OCI-LY7 (cell line): ENCODE measurements around the gene SNRPA1. TPM values are rescaled to one million over a fixed set of nuclear protein-coding genes. Genes with fewer than 3 reads are reported as not detected.

ENCODE experiments used
- BruUV-seq: library from RNA; stranded (reverse); fragments of 400-500 nt; replicated peaks from 2 replicates; lab custom pipeline; 2021; lab: Mats Ljungman, UMichigan
- CTCF ChIA-PET: fragments of 300-600 bp; sonication (Branson Sonifier 250); formaldehyde crosslinking; loops from one replicate; lab custom pipeline; 2022; ENCODE audit warnings: antibody characterized with exemption; ENCODE audit not compliant: unreplicated experiment; lab: Charles Lee
- POLR2A ChIA-PET: fragments of 300-600 bp; sonication (Branson Sonifier 250); formaldehyde crosslinking; loops from one replicate; lab custom pipeline; 2022; ENCODE audit warnings: antibody characterized with exemption; lab: Charles Lee
- DNase-seq: peaks from one replicate; pipeline ENCODE4 v3.0.0-alpha.2; 2015; ENCODE audit warnings: low spot score
- H2AFZ ChIP-seq: fragments of 200-600 bp; sonication (generic), shearing (Covaris generic); 2 replicates; pipeline ENCODE4 v1.6.1; 2014; ENCODE audit warnings: mild to moderate bottlenecking, antibody characterized with exemption, low read length, moderate library complexity
- H3K27ac ChIP-seq: fragments of 200-600 bp; sonication (generic); 2 replicates; pipeline ENCODE4 v1.5.1; 2014; ENCODE audit warnings: mixed run types, low read depth, mild to moderate bottlenecking, moderate library complexity, low read length, inconsistent platforms; ENCODE audit not compliant: poor library complexity, severe bottlenecking
- H3K36me3 ChIP-seq: fragments of 200-600 bp; sonication (generic); 2 replicates; pipeline ENCODE4 v1.6.1; 2014; ENCODE audit warnings: mild to moderate bottlenecking, antibody characterized with exemption, low read length, moderate library complexity, mixed read lengths; ENCODE audit not compliant: insufficient read depth
- H3K4me1 ChIP-seq: fragments of 200-600 bp; sonication (generic); 2 replicates; pipeline ENCODE4 v1.5.1; 2014; ENCODE audit warnings: mild to moderate bottlenecking, low read length; ENCODE audit not compliant: insufficient read depth, poor library complexity, severe bottlenecking
- H3K4me2 ChIP-seq: fragments of 200-600 bp; sonication (generic); 2 replicates; pipeline ENCODE4 v1.6.1; 2014; ENCODE audit warnings: mild to moderate bottlenecking, low read length
- H3K4me3 ChIP-seq: fragments of 200-600 bp; sonication (generic); 2 replicates; pipeline ENCODE4 v1.5.1; 2014; ENCODE audit warnings: mild to moderate bottlenecking, low read depth, low read length; ENCODE audit not compliant: poor library complexity, severe bottlenecking
- H3K79me2 ChIP-seq: fragments of 200-600 bp; sonication (generic); 2 replicates; pipeline ENCODE4 v1.6.1; 2016; ENCODE audit warnings: low read depth, mild to moderate bottlenecking, low read length, moderate library complexity, mixed read lengths; ENCODE audit not compliant: insufficient read depth
- H3K9me2 ChIP-seq: fragments of 200-600 bp; sonication (generic); 2 replicates; pipeline ENCODE4 v1.6.1; 2016; ENCODE audit warnings: mild to moderate bottlenecking, low read length, mixed read lengths; ENCODE audit not compliant: insufficient read depth
- H3K9me3 ChIP-seq: fragments of 200-600 bp; sonication (generic); 2 replicates; pipeline ENCODE4 v1.6.1; 2014; ENCODE audit warnings: mild to moderate bottlenecking, mixed run types, low read length, mixed read lengths
- H4K20me1 ChIP-seq: fragments of 200-600 bp; sonication (generic); 2 replicates; pipeline ENCODE4 v1.6.1; 2014; ENCODE audit warnings: mild to moderate bottlenecking, antibody characterized with exemption, low read length, moderate library complexity, mixed read lengths; ENCODE audit not compliant: insufficient read depth
- CTCF ChIP-seq: fragments of 200-600 bp; sonication (generic); conservative IDR thresholded peaks from 2 replicates; pipeline ENCODE4 v1.5.1; 2014; ENCODE audit warnings: mild to moderate bottlenecking, antibody characterized with exemption, low read length, moderate library complexity, mixed read lengths
- EZH2phosphoT487 ChIP-seq: fragments of 200-600 bp; sonication (generic); IDR thresholded peaks from 2 replicates; pipeline ENCODE4 v1.6.1; 2018; ENCODE audit warnings: low read depth, borderline replicate concordance, mild to moderate bottlenecking, mixed run types, antibody characterized with exemption, low read length, moderate library complexity, mixed read lengths
- intact Hi-C: fragments of 100-400 bp; cut with micrococcal nuclease; formaldehyde crosslinking; loops from one replicate; pipeline ENCODE4 v1.10.0; 2022; ENCODE audit not compliant: unreplicated experiment
- total RNA-seq, 2 experiments: library from RNA; depleted of rRNA in 1 of 2; stranded (reverse); fragments of >200 nt in 1 of 2; shearing (Covaris generic) in 1 of 2; gene quantifications; 2 replicates each; pipeline ENCODE4 v1.2.3, GENCODE V29; 2014 to 2022

Gene SNRPA1
- total RNA-seq, 2 experiments from 2014 or later = 54.3 to 176 TPM

GRCh38 chr15:101256757-101257156, 38.3 kb downstream of the SNRPA1 start:
- POLR2A ChIA-PET = no interaction called here
- intact Hi-C loops = no loop called here
- Histone ChIP-seq H3K27ac (no peak overlapping the region), H3K9me2 (no peaks in the 10 kb centered on the region), H3K36me3 (no peaks in the 10 kb centered on the region), H3K4me1 (no peaks in the 10 kb centered on the region), H3K9me3 (no peaks in the 10 kb centered on the region), H3K79me2 (no peaks in the 10 kb centered on the region), H2AFZ (no peak overlapping the region), H4K20me1 (no peaks in the 10 kb centered on the region), H3K4me3 (no peak overlapping the region), H3K4me2 (no peak overlapping the region)
- CTCF ChIA-PET = no interaction called here
- no TSS peak for BruUV-seq
- TF ChIP-seq EZH2phosphoT487 = no peak
- peak; percentile 83 for TF ChIP-seq CTCF
- peak; percentile 34 for DNase-seq

GRCh38 chr15:101255615-101256241, 39.3 kb downstream of the SNRPA1 start:
- Histone ChIP-seq H2AFZ (no peak overlapping the region), H3K4me1 (peaks cover 2% of the 10 kb centered on the region), H3K79me2 (no peaks in the 10 kb centered on the region), H3K4me2 (no peak overlapping the region), H3K9me2 (no peaks in the 10 kb centered on the region), H3K4me3 (no peak overlapping the region), H3K9me3 (no peaks in the 10 kb centered on the region), H3K27ac (no peak overlapping the region), H4K20me1 (peaks cover under 1% of the 10 kb centered on the region; the same call in 1 of the 2 replicates), H3K36me3 (no peaks in the 10 kb centered on the region)
- no peak for TF ChIP-seq EZH2phosphoT487
- no peak for TF ChIP-seq CTCF
- no TSS peak for BruUV-seq
- CTCF ChIA-PET = no interaction called here
- POLR2A ChIA-PET = interaction anchor here (0.6 to 0.7 kb wide), 2 partner anchors 10 to 409 kb away, joined by 3 read pairs; no protein-coding TSS in a partner anchor
- DNase-seq = no peak
- intact Hi-C loops = no loop called here

GRCh38 chr15:101255051-101255395, 40.0 kb downstream of the SNRPA1 start:
- ChIA-PET CTCF (no interaction called here), POLR2A (interaction anchor here (0.6 kb wide), 1 partner anchor 110 kb away, joined by 4 read pairs; no protein-coding TSS in a partner anchor)
- Histone ChIP-seq H3K9me3 (no peaks in the 10 kb centered on the region), H3K9me2 (no peaks in the 10 kb centered on the region), H3K4me3 (no peak overlapping the region), H3K79me2 (no peaks in the 10 kb centered on the region), H2AFZ (no peak overlapping the region), H3K4me1 (peaks cover 6% of the 10 kb centered on the region), H3K27ac (no peak overlapping the region), H4K20me1 (peaks cover 8% of the 10 kb centered on the region), H3K4me2 (no peak overlapping the region), H3K36me3 (no peaks in the 10 kb centered on the region)
- intact Hi-C loops = no loop called here
- no peak for TF ChIP-seq EZH2phosphoT487
- no peak for TF ChIP-seq CTCF
- no peak for DNase-seq
- BruUV-seq = no TSS peak
